HepG2 (cell line): ENCODE results near the gene FAM184B. TPM values are rescaled to one million over a fixed set of nuclear protein-coding genes. Genes with fewer than 3 reads are reported as not detected.

ENCODE experiments used
- BCL3 ChIP-seq: sonication (generic); formaldehyde crosslinking; IDR thresholded peaks from 2 replicates; pipeline ENCODE4 v1.5.1; 2020; ENCODE audit warnings: mild to moderate bottlenecking, missing genetic modification reagents, moderate library complexity
- CBX5 ChIP-seq: sonication (generic); formaldehyde crosslinking; IDR thresholded peaks from 2 replicates; pipeline ENCODE4 v1.4.0; 2020; ENCODE audit warnings: missing genetic modification reagents, borderline replicate concordance
- IKZF4 ChIP-seq: sonication (generic); formaldehyde crosslinking; IDR thresholded peaks from 2 replicates; pipeline ENCODE4 v1.5.1; 2020; ENCODE audit warnings: borderline replicate concordance, mild to moderate bottlenecking, low read depth, missing genetic modification reagents; ENCODE audit errors: not compliant biosample characterization
- NFE2L2 ChIP-seq: fragments of 150-350 bp; IDR thresholded peaks from 2 replicates; pipeline ENCODE4 v1.6.1; 2014; ENCODE audit warnings: low read length
- RBM22 ChIP-seq: fragments of 200-400 bp; formaldehyde crosslinking; optimal IDR thresholded peaks from 2 replicates; pipeline ENCODE3; 2017; ENCODE audit warnings: mild to moderate bottlenecking, low read length, moderate library complexity
- SALL1 ChIP-seq: sonication (generic); formaldehyde crosslinking; IDR thresholded peaks from 2 replicates; pipeline ENCODE4 v1.8.0; 2022; ENCODE audit warnings: mild to moderate bottlenecking, missing genetic modification reagents
- SOX6 ChIP-seq, 2 experiments: fragments of 450-650 bp in 1 of 2; sonication (generic) in 1 of 2; formaldehyde crosslinking in 1 of 2; IDR thresholded peaks; 2 replicates each; pipeline versions ENCODE4 v1.4.0 to v1.6.1; 2017 to 2020; ENCODE audit warnings: antibody characterized with exemption in 1 of 2, mild to moderate bottlenecking in 1 of 2, missing genetic modification reagents in 1 of 2
- STAG1 ChIP-seq: sonication (generic); formaldehyde crosslinking; IDR thresholded peaks from 2 replicates; pipeline ENCODE4 v1.4.0; 2020; ENCODE audit warnings: missing genetic modification reagents
- ZNF501 ChIP-seq: sonication (generic); formaldehyde crosslinking; IDR thresholded peaks from 2 replicates; pipeline ENCODE4 v1.5.1; 2020; ENCODE audit warnings: mild to moderate bottlenecking, moderate library complexity, missing genetic modification reagents
- ZNF687 ChIP-seq: sonication (generic); formaldehyde crosslinking; IDR thresholded peaks from 2 replicates; pipeline ENCODE4 v1.5.1; 2020; ENCODE audit warnings: mild to moderate bottlenecking, missing genetic modification reagents, moderate library complexity
- polyA plus RNA-seq, 8 experiments: library from polyadenylated mRNA; depleted of rRNA in 3 of 8; stranded (reverse) in 7 of 8; unstranded in 1 of 8; fragments of >200 nt; fragmentation: Illumina TruSeq in 4 of 8; extraction: Trizol in 4 of 8; gene quantifications; 2 replicates each; pipeline versions ENCODE4 v1.2.1 to v1.2.3, GENCODE V29; 2011 to 2016; ENCODE audit warnings: low read depth in 4 of 8, missing spikeins in 1 of 8, mixed read lengths in 1 of 8; ENCODE audit not compliant: insufficient read depth in 1 of 8
- total RNA-seq, 5 experiments: library from RNA; depleted of rRNA; stranded (reverse); fragments of >200 nt; fragmentation: Illumina TruSeq; extraction: Trizol; gene quantifications; 2 replicates each; pipeline ENCODE4 v1.2.3, GENCODE V29; 2016; ENCODE audit warnings: low read depth in 1 of 5
- TF ChIP-seq, protein P1 (sequence below): sonication (generic); formaldehyde crosslinking; IDR thresholded peaks from 2 replicates; pipeline ENCODE4 v1.4.0; 2020; ENCODE audit warnings: missing genetic modification reagents
- TF ChIP-seq, protein P2 (sequence below): sonication (generic); IDR thresholded peaks from 2 replicates; pipeline ENCODE4 v1.6.1; 2016; ENCODE audit warnings: low read depth, borderline replicate concordance
- TF ChIP-seq, protein P3 (sequence below): IDR thresholded peaks from 2 replicates; pipeline ENCODE4 v1.6.1; 2012; ENCODE audit warnings: inconsistent platforms
- TF ChIP-seq, protein P4 (sequence below): sonication (generic); formaldehyde crosslinking; IDR thresholded peaks from 2 replicates; pipeline ENCODE4 v1.5.0; 2020; ENCODE audit warnings: mild to moderate bottlenecking, missing genetic modification reagents, moderate library complexity

FAM184B gene
- total and polyA plus RNA-seq, 2 of the 13 experiments (the other 11 are each of a cell fraction or from before 2014, with no cell fraction given): not detected

DNA sequence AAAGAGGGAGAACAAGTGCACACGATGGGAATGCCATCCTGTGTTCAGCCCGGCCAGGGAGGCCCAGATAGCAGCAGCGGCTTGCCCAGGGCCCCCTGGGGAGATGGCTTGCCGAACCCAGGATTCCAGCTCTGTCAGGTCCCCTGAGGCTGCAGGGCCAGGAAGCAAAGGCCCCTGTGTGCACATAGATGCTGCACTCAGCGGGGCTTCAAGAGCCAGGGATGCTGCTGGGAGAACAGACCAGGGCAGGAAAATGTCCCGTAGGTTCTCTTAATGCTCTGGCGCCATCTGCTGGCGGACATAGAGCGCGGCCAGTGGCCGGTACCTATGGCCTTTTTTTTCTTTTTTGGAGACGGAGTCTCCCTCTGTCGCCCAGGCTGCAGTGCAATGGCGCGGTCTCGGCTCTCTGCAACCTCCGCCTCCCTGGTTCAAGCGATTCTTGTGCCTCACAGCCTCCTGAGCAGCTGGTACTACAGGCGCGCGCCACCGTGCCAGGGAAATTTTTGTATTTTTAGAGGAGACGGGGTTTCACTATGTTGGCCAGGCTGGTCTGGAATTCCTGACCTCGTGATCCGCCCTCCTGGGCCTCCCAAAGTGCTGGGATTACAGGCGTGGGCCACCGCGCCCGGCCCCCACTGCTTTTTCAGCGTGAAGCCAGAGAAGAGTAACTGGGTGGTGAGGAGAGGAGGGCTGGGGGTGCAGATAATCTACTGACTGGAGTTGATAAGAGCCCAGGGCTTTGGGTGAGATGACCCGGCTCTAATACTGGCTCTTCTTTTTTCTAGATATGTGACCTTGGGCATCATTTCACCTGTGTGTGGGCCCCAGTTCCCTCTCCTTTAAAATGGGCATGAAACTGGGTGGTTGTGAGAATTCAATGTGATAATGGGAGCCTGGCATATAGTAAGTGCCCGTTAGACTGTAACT, 144.5 kb downstream of the FAM184B start (continued):
- TF ChIP-seq, protein P1, sequence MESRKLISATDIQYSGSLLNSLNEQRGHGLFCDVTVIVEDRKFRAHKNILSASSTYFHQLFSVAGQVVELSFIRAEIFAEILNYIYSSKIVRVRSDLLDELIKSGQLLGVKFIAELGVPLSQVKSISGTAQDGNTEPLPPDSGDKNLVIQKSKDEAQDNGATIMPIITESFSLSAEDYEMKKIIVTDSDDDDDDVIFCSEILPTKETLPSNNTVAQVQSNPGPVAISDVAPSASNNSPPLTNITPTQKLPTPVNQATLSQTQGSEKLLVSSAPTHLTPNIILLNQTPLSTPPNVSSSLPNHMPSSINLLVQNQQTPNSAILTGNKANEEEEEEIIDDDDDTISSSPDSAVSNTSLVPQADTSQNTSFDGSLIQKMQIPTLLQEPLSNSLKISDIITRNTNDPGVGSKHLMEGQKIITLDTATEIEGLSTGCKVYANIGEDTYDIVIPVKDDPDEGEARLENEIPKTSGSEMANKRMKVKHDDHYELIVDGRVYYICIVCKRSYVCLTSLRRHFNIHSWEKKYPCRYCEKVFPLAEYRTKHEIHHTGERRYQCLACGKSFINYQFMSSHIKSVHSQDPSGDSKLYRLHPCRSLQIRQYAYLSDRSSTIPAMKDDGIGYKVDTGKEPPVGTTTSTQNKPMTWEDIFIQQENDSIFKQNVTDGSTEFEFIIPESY (CRISPR knock-in tag): peak; percentile 27; the same call in 1 of the 2 replicates
- TF ChIP-seq NFE2L2 (no peak), SALL1 (peak; percentile 47), STAG1 (CRISPR knock-in tag) (peak; percentile 90), IKZF4 (CRISPR knock-in tag) (peak; percentile 47), ZNF501 (CRISPR knock-in tag) (peak; percentile 46; the same call in 1 of the 2 replicates), CBX5 (CRISPR knock-in tag) (no peak), ZNF687 (CRISPR knock-in tag) (peak; percentile 53), RBM22 (peak; percentile 87), SOX6 (IDR thresholded peaks at IDR 0.05) (no peak), SOX6 (CRISPR knock-in tag; IDR thresholded peaks at IDR 0.05) (0 out of 2 replicates have a peak, but pooled peaks have one; percentile 25), BCL3 (CRISPR knock-in tag) (0 out of 2 replicates have a peak, but pooled peaks have one; percentile 46)
- TF ChIP-seq, protein P2, sequence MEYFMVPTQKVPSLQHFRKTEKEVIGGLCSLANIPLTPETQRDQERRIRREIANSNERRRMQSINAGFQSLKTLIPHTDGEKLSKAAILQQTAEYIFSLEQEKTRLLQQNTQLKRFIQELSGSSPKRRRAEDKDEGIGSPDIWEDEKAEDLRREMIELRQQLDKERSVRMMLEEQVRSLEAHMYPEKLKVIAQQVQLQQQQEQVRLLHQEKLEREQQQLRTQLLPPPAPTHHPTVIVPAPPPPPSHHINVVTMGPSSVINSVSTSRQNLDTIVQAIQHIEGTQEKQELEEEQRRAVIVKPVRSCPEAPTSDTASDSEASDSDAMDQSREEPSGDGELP: no peak
- TF ChIP-seq, protein P3, sequence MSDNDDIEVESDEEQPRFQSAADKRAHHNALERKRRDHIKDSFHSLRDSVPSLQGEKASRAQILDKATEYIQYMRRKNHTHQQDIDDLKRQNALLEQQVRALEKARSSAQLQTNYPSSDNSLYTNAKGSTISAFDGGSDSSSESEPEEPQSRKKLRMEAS: peak; percentile 27; the same call in 1 of the 2 replicates
- TF ChIP-seq, protein P4, sequence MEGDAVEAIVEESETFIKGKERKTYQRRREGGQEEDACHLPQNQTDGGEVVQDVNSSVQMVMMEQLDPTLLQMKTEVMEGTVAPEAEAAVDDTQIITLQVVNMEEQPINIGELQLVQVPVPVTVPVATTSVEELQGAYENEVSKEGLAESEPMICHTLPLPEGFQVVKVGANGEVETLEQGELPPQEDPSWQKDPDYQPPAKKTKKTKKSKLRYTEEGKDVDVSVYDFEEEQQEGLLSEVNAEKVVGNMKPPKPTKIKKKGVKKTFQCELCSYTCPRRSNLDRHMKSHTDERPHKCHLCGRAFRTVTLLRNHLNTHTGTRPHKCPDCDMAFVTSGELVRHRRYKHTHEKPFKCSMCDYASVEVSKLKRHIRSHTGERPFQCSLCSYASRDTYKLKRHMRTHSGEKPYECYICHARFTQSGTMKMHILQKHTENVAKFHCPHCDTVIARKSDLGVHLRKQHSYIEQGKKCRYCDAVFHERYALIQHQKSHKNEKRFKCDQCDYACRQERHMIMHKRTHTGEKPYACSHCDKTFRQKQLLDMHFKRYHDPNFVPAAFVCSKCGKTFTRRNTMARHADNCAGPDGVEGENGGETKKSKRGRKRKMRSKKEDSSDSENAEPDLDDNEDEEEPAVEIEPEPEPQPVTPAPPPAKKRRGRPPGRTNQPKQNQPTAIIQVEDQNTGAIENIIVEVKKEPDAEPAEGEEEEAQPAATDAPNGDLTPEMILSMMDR (CRISPR knock-in tag): peak; percentile 89
